CD4-positive, alpha-beta T cell treated with Interleukin-4 for 4 hours (primary cell): Measurements from ENCODE around the gene FCRLB.
"Not testable (repeated sequence)": the region's sequence is repeated elsewhere in the genome, so short reads cannot be mapped to it uniquely, and the experiment has no call there.

Experiments
- DNase-seq: peaks from one replicate; pipeline ENCODE4 v3.0.0-alpha.2; 2020

FCRLB gene

DNA sequence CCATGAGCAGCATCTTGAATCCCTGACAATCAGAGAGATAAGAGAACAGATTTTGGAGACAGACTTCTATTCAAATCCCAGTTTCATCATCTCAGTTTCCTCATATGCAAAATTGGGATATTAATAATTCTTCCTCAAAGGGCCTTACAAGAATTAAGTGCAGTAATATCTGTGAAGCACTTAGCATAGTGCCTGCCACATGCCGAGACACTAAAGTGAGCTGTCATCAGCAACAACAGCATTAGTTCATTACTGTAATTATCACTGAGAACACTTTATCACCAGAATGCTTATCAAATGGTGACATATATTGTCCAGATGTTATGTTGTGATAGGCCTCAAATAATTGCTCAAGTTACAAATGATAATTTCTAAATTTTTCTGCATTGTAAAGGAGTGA is 922 bp upstream of the FCRLB start:
- DNase-seq = no peak

DNA sequence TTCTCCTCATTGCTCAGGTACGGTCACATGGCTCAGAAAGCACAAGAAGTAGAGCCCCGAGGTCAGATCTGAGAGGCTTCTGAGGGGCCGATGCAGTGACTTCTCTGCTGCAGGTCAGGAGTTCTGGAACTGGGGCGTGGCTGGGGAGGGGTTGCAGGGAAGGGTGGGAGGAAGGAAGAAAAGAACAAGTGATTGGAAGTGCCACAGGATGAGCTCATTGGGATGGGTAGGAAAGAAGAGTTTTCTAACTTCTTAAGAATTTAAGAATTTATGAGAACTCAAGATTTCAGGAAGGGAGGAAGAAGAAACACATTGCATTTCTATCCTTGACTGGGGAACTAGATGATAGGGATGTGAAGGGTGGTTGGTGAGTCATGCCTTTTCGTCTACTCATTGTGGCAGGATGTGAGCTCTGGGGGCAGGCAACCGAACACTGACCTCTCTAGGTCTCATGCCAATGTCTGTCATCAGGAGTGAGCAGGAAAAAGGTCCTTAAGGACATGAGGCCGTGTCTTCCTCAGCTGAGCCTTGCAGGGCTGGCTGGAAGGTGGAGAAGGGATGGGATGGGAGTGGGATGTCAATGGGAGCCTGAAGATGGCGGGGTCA is 497 bp downstream of the FCRLB start:
- no peak for DNase-seq

DNA sequence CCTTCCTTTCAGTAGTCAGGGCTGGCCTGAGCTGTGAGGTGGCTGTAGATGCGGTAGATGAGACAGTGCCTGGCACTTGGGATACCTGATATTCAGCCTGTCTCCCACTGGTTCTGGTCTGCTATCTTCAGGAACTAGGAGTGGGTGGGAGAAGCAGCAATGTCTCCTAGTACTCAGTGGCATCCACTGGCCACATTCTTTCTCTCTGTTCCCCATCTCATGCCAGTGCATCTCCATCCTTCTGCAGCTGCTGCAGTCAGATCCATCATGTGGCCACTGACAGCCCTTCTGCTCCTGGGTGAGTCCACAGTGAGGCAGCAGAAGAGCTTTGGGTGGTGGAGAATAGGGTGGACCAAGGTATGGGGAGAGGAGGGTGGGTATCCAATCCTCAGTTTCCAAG is 1.1 kb downstream of the FCRLB start:
- no peak for DNase-seq

DNA sequence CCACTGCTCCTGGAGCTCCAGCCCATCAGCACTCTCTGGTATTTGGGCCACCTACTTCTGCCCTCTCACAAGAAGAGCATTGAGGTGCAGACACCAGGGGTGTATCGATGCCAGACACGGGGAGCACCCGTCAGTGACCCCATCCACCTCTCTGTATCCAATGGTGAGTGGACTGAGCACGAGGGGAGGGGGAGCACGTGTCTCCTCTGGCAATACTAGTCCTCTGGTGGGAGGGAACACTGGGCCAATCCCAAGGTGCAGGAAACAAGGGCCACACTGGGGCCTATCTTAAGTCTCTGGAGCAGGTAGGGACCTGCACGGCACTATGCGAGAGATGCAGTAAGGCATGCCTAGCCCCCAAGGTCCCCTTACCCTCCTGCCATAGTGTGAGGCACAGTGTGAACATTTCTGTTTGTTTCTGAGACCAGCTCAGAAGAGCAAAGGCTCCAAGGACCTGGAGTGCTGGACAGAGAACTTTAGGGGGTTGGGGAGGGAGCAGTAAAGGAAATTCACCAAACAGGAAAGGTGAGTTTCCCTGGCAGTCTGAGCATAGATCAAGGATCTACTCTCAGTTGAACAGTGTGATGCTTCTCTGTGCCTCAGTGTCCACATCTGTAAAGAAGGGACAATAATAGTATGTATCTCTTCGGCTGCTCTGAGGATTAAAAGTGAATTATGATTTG is 2.3 kb downstream of the FCRLB start:
- DNase-seq = no peak

DNA sequence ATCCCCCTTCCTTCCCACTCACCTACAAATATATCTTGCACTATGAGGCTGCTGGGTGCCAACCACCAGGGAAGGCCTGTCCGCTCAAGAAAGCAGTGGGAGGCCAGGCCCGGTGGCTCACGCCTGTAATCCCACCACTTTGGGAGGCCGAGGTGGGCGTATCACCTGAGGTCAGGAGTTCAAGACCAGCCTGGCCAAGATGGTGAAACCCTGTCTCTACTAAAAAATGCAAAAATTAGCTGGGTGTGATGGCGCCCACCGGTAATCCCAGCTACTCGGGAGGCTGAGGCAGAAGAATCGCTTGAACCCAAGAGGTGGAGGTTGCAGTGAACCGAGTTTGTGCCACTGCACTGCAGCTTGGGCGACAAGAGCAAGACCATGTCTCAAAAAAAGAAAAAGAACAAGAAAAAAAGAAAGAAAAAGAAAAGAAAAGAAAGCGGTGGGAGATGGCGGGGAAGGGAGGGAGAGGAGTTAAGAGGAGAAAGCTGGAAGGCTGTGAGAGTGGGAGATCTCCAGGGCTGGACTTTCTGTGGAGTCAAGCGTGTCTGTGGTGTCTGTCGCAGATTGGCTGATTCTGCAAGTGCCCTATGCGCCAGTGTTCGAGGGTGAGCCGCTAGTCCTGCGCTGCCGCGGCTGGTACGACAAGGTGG is 4.0 kb downstream of the FCRLB start:
- not testable (repeated sequence) for DNase-seq

DNA sequence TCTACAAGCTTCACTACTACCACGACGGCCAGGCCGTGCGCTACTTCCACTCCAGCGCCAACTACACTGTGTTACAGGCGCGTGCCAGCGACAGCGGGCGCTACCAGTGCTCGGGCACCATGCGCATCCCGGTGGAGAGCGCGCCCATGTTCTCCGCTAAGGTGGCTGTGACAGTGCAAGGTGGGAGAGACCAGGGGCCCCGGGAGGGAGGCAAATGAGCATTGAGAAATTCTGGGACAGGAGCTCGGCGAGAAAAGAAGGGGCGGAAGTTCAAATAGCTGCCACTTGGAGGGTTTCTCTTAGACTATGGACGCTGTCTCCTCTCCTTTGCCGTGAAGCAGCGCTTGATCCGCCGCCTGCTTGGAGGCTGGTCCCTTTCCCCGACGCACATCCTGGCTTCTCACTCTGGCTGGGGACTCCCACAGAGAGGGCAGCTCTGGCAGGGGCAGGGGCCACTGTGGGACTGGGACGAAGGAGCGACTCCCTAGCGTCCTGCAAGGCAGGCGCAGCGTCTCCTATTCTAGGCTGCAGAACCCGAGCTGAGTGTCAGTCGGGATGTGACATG is 4.6 kb downstream of the FCRLB start:
- DNase-seq = peak; percentile 25

DNA sequence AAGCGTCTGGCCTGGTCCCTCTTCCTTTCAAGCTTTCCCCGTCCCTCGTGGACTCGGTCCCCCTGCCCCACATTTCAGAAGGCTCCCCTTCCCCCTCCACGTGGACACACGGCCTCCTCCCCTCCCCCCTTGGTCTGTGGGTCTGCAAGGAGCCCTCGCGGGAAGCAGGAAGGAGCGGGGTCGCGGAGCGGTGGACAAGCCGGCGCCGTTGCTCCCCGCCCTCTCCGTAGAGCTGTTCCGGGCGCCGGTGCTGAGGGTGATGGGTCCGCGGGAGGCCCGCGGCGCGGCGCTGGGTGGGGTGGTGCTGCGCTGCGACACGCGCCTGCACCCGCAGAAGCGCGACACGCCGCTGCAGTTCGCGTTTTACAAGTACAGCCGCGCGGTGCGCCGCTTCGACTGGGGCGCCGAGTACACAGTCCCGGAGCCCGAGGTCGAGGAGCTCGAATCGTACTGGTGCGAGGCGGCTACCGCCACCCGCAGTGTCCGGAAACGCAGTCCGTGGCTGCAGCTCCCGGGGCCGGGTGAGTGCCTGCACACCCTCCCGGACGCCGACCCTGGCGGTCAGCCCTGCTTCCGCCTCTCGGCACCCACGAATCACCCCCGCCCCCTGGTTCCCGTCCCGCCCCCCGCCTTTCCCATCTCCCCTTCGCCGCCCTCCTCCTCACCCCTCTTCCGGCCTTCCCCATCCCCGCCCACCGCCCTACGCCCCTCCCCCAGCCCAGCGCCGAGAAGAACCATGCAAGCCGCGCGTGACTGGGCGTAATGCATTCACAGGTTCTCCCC is 5.3 kb downstream of the FCRLB start:
- peak; percentile 70 for DNase-seq

DNA sequence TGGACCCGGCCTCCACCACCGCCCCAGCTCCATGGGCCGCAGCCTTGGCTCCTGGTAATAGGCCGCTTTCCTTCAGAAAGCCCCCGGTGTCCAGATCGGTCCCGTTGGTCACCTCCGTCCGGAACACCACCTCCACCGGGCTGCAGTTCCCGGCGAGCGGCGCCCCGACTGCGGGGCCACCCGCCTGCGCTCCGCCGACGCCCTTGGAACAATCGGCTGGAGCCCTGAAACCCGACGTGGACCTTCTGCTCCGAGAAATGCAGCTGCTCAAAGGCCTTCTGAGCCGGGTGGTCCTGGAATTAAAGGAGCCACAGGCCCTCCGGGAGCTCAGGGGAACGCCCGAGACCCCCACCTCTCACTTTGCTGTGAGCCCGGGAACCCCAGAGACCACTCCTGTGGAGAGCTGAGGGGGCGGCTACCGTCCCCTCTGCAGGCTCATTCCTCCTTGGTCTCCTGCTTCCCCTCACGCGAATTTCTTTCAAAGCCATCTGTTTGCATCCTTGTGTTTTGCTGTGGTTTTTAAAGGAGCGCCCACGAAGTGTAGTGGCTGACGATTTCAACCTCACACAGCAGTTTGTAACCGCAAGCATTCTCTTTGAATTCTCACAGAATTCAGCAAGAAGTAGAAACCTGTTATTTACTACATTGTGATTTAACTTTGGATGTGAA is 6.0 kb downstream of the FCRLB start:
- peak; percentile 70 for DNase-seq

DNA sequence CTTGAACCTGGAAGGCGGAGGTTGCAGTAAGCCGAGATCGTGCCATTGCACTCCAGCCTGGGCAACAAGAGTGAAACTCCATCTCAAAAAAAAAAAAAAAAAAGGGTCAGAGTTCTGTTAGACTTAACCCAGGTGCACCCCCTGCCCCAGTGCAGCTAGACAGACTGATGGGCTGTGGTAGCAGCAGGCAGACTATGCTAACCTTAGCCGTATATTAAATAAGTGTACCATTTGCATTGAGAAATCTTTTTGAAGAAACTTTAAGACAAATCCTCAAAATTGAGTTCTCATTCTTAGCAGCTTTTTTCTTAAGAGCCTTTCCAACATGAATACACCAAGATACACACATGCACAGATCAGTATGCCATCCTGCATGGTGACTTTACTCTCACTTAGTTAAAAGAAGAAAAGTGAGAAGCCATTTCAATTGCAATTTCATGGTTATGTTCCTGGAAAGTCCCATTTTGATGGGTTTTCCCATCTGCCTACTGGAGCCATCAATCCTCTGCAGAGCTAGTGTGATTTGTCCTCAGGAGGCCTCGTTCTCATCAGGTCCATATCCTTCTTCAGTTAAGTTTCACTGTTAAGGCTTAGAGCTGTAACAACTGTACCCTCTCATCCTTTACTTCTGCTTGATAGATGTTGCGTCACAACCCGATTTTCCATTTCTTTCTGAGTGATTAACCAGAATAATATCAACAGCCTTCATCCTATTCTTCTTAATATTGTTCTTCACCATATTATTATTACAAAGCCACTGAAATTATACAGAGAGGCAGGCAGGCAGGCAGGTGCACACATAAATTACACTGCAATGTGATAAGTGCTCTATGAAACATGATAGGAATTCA is 7.3 kb downstream of the FCRLB start:
- no peak for DNase-seq

DNA sequence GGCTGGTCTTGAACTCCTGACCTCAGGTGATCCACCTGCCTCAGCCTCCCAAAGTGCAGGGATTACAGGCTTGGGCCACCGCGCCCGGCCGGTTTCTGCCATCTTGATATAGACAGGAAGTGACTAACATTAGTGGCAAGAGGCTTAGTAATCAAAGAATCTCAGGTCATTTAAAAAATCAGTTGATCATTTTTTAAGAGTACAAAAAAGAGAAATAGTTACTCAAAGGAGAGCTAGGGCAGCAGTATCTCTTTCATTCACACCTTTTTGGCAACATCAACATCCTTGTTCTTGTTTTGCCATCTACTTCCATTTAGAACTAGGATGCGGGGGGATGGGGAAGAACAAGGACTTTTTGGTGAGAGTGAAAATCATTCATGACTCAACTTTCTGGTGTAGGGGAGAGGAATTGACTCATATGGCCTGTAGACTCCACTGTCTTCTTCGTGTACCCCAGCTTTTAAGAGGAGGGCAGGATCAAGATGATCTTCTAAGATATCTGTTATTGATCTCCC is 8.8 kb downstream of the FCRLB start:
- peak; percentile 75 for DNase-seq

DNA sequence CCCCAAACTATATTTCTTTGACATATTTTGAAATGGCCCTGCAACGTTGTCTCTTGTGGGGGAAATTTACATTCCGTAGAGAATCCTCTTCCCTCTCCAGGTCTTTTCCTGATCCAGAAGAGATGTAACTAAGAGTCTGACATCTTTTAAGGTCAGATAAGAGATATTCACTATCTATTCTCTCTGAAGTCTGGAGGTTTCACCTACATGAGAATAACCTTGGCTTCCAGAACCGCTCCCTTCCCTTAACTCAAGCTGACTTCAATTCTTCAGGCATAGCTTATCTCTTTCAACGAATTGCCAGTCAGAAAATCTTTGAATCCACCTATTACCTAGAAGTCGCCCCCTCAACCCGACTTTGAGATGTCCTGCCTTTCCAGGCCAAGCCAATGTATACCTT is 9.9 kb downstream of the FCRLB start:
- no peak for DNase-seq

DNA sequence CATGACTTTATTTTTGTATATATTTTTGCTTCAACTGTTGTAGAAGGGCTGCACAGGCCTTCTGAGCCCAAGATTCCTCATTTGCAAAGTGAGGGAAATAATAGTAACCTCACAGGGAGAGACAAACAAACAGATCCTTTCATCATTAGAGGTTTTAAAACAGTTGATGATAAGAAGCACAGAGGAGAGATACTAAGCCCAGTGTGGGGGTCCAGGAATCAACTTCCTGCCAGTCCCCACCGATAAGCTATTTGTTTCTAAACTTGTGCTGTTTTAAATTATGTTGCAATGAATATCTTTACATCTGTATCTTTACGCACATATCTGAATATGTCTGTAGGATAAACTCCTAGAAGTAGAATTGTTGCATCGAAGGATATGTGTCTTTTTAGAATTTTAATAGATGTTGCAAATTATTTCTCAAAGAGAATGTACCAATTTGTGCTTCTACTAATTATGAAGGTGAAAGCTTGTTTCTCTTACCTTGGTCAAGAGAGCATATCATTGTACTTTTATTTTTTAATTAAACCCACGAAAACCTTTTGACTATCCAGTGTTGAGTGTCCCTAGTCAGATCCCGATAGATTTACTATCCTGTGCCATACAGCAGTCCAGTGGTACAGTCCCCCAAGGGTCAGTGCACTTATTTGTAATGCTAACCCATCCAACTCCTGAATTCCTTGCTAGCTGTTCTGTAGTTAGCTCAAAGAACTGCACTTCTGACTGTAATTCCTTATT is 10.8 kb downstream of the FCRLB start:
- DNase-seq = no peak

DNA sequence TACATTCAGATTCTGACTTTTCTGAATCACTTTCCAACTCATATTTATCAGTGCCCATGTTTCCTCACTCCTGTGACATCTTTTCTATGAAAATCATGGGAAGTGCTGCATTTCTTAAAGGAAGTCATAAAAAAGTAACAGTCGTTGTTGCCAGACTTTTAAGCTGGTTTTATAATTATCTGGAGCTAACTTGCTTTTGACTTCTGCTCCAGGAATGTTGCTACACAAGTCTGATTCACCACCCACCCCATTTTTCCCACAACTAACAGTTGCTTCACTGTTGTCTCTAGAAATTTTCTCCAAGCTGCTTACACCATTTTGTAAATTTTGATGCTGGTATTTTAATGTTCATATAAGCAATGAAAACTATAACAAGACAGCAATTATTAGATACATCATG is 12.2 kb downstream of the FCRLB start:
- DNase-seq = no peak

DNA sequence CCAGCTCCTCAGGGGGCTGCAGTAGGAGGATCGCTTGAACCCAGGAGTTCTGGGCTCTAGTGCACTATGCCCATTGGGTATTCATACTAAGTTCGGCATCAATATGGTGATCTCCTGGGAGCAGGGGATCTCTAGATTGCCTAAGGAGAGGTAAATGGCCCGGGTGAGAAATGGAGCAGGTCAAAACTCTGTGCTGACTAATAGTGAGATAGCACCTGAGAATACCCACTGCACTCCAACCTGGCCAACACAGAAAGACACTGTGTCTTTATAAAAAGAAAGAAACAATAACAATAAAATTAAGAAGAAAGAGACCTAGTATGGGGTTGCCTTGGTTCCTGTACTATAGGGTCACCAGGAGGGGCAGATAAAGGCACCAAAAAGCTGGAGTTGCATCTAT is 14.5 kb downstream of the FCRLB start:
- DNase-seq = no peak

DNA sequence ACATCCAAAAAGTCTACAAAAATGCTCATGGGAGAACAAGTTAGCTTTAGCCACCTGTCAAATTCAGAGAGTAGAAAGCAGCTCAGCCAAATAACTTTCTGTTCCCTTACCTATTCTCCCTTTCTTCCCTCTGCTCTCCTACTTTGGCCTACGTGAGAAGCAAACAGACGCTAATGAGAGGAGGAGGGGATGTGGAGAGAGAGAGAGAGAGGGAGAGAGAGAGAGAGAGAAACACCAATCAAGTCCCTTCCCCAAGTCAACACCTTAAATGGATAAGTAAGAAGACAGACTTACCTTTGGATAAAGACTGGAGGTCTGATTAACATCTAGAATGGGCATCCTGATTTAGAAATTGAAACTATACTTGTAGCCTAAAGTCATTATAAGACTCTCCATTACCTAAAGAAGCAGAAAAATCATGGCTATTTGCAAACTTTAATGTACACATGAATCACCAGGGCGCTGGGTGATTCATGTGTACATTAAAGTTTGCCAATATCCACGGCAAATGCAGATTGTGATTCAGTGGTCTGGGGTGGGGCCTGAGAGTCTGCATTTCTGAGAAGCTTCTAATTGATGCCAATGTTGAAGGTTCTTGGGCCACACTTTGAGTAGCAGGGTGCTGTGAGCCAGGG is 15.1 kb downstream of the FCRLB start:
- DNase-seq = no peak

DNA sequence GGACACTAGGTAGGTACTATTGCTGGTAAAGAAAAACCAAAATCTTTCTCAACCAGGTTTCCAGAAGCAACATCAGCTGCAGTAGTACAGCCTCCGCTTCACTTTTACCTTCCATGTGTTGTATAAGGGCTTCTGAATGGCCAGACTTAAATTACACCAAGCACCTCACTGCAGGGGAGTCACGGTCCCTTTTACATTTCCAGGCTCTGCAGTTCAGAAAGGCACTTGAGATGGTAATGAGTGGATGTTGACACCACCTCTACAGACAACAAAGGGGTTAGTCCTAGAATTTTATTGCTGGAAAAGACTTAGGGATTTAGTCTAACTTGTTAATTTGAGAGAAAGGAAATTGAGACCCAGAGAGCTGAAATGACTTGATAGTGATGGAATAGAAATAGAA is 16.3 kb downstream of the FCRLB start:
- no peak for DNase-seq

DNA sequence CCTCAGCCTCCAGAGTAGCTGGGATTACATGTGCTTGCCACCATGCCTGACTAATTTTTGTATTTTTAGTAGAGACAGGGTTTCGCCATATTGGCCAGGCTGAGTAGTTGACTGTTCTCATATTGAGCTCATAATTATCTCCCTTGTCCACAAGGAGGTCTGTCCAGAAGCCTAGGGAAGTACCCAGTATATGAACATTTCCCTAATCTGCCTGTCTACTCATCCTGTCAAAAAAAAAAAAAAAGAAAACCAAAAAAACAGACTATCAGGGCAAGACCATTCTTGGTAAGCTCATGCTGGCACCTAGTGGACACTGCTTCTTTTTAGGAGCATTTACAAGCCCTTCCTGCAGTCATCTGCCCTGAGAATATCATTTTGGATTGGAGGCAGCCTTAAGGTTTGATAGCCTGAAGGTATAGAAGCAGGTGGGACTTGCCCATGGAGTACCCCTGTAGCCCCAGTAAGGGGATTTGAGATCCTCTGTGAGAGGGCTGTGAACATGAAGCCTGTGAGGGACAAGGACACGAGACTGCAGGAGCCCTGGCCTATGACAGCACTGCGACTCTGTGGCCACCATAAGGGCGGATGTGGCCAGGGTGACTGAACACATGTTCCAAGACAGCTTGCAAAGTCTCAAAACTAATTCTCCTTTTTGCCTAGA is 17.4 kb downstream of the FCRLB start:
- peak; percentile 71 for DNase-seq

DNA sequence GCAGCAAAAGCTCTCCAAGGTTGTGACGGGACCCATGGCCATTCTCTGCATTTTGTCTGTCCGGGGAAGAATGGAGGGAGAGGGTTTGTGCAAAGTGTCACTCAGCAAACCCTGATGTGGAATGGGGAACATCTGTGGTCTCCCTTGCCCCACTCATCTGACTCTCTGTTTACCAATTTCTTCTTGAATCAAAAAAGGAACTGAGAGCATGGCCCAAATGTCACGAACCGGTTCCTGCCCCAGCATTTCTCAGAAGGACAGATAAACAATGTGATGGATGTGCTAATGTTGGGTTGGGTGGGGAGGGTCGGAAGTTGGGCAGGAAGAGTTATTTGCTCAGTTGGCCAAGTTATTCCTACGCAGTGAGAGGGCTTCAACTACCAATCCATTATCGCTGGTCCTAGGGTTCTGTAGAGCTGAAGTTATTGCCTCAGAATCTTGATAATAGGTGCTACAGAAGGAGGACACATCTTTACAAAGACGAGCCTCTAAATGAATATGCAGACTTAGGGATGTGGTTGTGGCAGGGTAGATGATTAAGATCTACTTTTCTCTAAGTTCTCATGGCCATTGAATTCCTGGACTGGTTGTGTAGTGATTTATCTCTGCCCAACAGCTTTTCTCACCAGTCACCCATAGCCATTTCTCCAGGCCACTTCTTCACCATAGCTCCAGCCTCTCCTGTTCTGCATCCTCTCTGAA is 18.7 kb downstream of the FCRLB start:
- DNase-seq = no peak

DNA sequence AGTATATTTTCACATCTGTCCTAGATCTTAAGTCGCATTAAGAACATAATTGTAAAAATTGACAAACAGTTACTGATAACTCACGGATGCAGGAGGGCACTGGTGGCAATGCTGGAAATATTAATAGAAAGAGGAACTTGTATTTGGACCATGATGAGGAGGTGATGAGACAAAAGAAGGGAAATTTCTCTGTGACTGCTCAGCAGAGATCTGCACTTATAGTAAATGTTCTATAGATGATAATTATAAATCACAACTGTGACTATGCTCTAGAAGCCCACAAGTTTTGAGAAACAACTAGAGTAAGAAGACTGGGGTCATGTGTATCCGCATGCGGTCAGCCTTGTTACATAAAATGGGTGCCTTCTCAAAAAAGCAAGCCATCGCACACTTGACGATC is 19.6 kb downstream of the FCRLB start:
- no peak for DNase-seq
